H1 (cell line): ENCODE results near the gene MMS19. TPM values are rescaled to one million over a fixed set of nuclear protein-coding genes. Genes with fewer than 3 reads are reported as not detected.

ENCODE experiments used
- ATF2 ChIP-seq: IDR thresholded peaks from 2 replicates; pipeline ENCODE4 v1.6.1; 2012; ENCODE audit warnings: low read length, inconsistent platforms
- CBX5 ChIP-seq: fragments of 300-800, 300-1000 bp; sonication (generic); IDR thresholded peaks from 2 replicates; pipeline ENCODE4 v1.7.1; 2016; ENCODE audit warnings: antibody characterized with exemption, low read length, low read depth
- CEBPB ChIP-seq: IDR thresholded peaks from 2 replicates; pipeline ENCODE4 v1.6.1; 2012; ENCODE audit warnings: low read depth, low read length
- CTCF ChIP-seq, 3 experiments: IDR thresholded peaks; 1 replicate in 2 of 3; 2 replicates in 1 of 3; pipeline versions ENCODE4 v1.5.1 to v1.6.1; 2011; ENCODE audit warnings: low read length in 3 of 3, mild to moderate bottlenecking in 3 of 3, inconsistent platforms in 2 of 3, low read depth in 1 of 3, moderate library complexity in 1 of 3; ENCODE audit not compliant: insufficient read depth in 1 of 3; ENCODE audit errors: control extremely low read depth in 1 of 3
- EP300 ChIP-seq, 2 experiments: IDR thresholded peaks; 1 replicate in 1 of 2; 2 replicates in 1 of 2; pipeline ENCODE4 v1.6.1; 2011 to 2012; ENCODE audit warnings: low read depth in 2 of 2, low read length in 2 of 2, mild to moderate bottlenecking in 2 of 2, borderline replicate concordance in 1 of 2, inconsistent platforms in 1 of 2, moderate library complexity in 1 of 2
- MAX ChIP-seq: IDR thresholded peaks from 2 replicates; pipeline ENCODE4 v1.6.1; 2012; ENCODE audit warnings: inconsistent platforms
- POLR2AphosphoS5 ChIP-seq: IDR thresholded peaks from 2 replicates; pipeline ENCODE4 v1.6.1; 2011; ENCODE audit warnings: low read depth, low read length
- RAD21 ChIP-seq, 2 experiments: IDR thresholded peaks in 1 of 2; conservative IDR thresholded peaks in 1 of 2; 2 replicates each; pipeline ENCODE4 v1.6.1; 2011; ENCODE audit warnings: low read depth in 2 of 2, low read length in 2 of 2, improper control_type of control experiment in 1 of 2, inconsistent platforms in 1 of 2, mild to moderate bottlenecking in 1 of 2, moderate library complexity in 1 of 2
- SP4 ChIP-seq: IDR thresholded peaks from 2 replicates; pipeline ENCODE4 v1.6.1; 2012; ENCODE audit warnings: low read length, inconsistent platforms
- TAF1 ChIP-seq: IDR thresholded peaks from 2 replicates; pipeline ENCODE4 v1.6.1; 2011; ENCODE audit warnings: mild to moderate bottlenecking, low read depth, low read length
- TCF12 ChIP-seq: IDR thresholded peaks from 2 replicates; pipeline ENCODE4 v1.6.1; 2011; ENCODE audit warnings: low read depth, mild to moderate bottlenecking, low read length
- polyA plus RNA-seq, 7 experiments: library from polyadenylated mRNA; depleted of rRNA in 3 of 7; stranded (reverse) in 5 of 7; unstranded in 2 of 7; fragments of >200 nt in 5 of 7; fragments of 200-250 nt in 2 of 7; gene quantifications; 1 replicate in 5 of 7; 2 replicates in 1 of 7; 4 replicates in 1 of 7; pipeline versions ENCODE4 v1.2.1 to v1.2.3, GENCODE V29; 2011 to 2013; ENCODE audit warnings: missing spikeins in 2 of 7, mixed read lengths in 2 of 7
- total RNA-seq: library from RNA; stranded (reverse); fragmentation: NEBNext Ultra II Directional; extraction: Animal tissue kit (Norgen Biotek cat#: 25700); gene quantifications from 2 replicates; pipeline ENCODE4 v1.2.1, GENCODE V29; 2021

MMS19 gene
- total and polyA plus RNA-seq, 2 of the 8 experiments (the other 6 are each of a cell fraction or from before 2014, with no cell fraction given) = 130 to 221 TPM

GRCh38 chr10:97517778-97518300 lies 19.6 kb upstream of the MMS19 start (continued):
- TF ChIP-seq CTCF (IDR thresholded peaks at IDR 0.05; ENCODE audit: control extremely low read depth in 1 of 3, insufficient read depth in 1 of 3, low read depth in 1 of 3, low read length in 3 of 3) = no peak
- no peak for TF ChIP-seq POLR2AphosphoS5
- TF ChIP-seq ATF2 = no peak
- no peak for TF ChIP-seq CBX5
- TF ChIP-seq TCF12 = no peak
- no peak for TF ChIP-seq SP4
- no peak for TF ChIP-seq MAX
- TF ChIP-seq TAF1 = no peak
- no peak for TF ChIP-seq RAD21 (IDR thresholded peaks at IDR 0.05 in 1 of 2, conservative IDR thresholded peaks at IDR 0.05 in 1 of 2; ENCODE audit: low read depth in 2 of 2, low read length in 2 of 2)
- no peak for TF ChIP-seq EP300 (IDR thresholded peaks at IDR 0.05; ENCODE audit: borderline replicate concordance in 1 of 2, low read depth in 2 of 2, low read length in 2 of 2)
- TF ChIP-seq CEBPB = no peak
